SK-N-MC (cell line): Measurements from ENCODE around the gene GPR162.

Experiments
- DNase-seq: peaks from one replicate; pipeline ENCODE4 v3.0.0-alpha.2; 2011; ENCODE audit warnings: low read depth, low spot score
- H3K27ac ChIP-seq: fragments of 200-600 bp; sonication (generic); 2 replicates; pipeline ENCODE4 v1.5.1; 2016; ENCODE audit warnings: mixed run types
- H3K36me3 ChIP-seq: fragments of 200-600 bp; sonication (generic); 2 replicates; pipeline ENCODE4 v1.6.1; 2017; ENCODE audit warnings: antibody characterized with exemption, low read length, mixed read lengths; ENCODE audit not compliant: insufficient read depth
- H3K4me3 ChIP-seq: fragments of 200-600 bp; sonication (generic); 2 replicates; pipeline ENCODE4 v1.5.1; 2016
- H3K9ac ChIP-seq: fragments of 200-600 bp; sonication (generic); 2 replicates; pipeline ENCODE4 v1.8.0; 2017; ENCODE audit warnings: mixed run types, mixed read lengths; ENCODE audit not compliant: insufficient read length
- H3K9me3 ChIP-seq: fragments of 200-600 bp; sonication (generic); 2 replicates; pipeline ENCODE4 v1.6.1; 2017; ENCODE audit warnings: low read depth, mild to moderate bottlenecking, antibody characterized with exemption, low read length, moderate library complexity, mixed read lengths
- EZH2 ChIP-seq: fragments of 200-600 bp; sonication (generic); IDR thresholded peaks from one replicate; pipeline ENCODE4 v1.6.1; 2017; ENCODE audit warnings: antibody characterized with exemption
- FOXP2 ChIP-seq: optimal IDR thresholded peaks from 2 replicates; pipeline ENCODE3; 2011; ENCODE audit warnings: mild to moderate bottlenecking, moderate library complexity; ENCODE audit not compliant: insufficient read depth; ENCODE audit errors: extremely low read length, control extremely low read depth
- POLR2AphosphoS5 ChIP-seq: IDR thresholded peaks from 2 replicates; pipeline ENCODE4 v1.6.1; 2012; ENCODE audit warnings: mild to moderate bottlenecking, low read depth, low read length, borderline replicate concordance

GPR162 gene

GRCh38 chr12:6821591-6822425 lies at the start of gene GPR162:
GPR162 (plus strand) TSS chr12:6821821; CDS start chr12:6823899, 2,078 bp downstream.
- H3K9me3 ChIP-seq: no peaks in the 10 kb centered on the region
- peak within 1 kb of the TSS; percentile 78 for H3K4me3 ChIP-seq
- H3K27ac ChIP-seq: peak within 1 kb of the TSS; percentile 42; the same call in 1 of the 2 replicates
- H3K9ac ChIP-seq: peak within 1 kb of the TSS; percentile 28
- DNase-seq: no peak
- TF ChIP-seq FOXP2 (no peak), EZH2 (no peak), POLR2AphosphoS5 (no peak; the same call in 1 of the 2 replicates)
- no peaks in the 10 kb centered on the region for H3K36me3 ChIP-seq

GRCh38 chr12:6772331-6772695 lies 49.3 kb upstream of the GPR162 start, which contains the start of gene LAG3:
LAG3 (plus strand) TSS chr12:6772520; CDS start chr12:6772853, 333 bp downstream.
- Histone ChIP-seq H3K4me3 (no peak within 1 kb of the TSS), H3K36me3 (peaks cover 21% of the 10 kb centered on the region; the same call in 1 of the 2 replicates), H3K9ac (no peak within 1 kb of the TSS), H3K9me3 (no peaks in the 10 kb centered on the region), H3K27ac (0 out of 2 replicates have a peak within 1 kb of the TSS, but pooled peaks have one; percentile 39)
- no peak for DNase-seq
- TF ChIP-seq FOXP2: no peak
- no peak for TF ChIP-seq POLR2AphosphoS5
- TF ChIP-seq EZH2: no peak

- Histone ChIP-seq H3K36me3 (peaks cover 21% of the 10 kb centered on the region; the same call in 1 of the 2 replicates), H3K27ac (no peak overlapping the region), H3K4me3 (no peak overlapping the region), H3K9ac (no peak overlapping the region), H3K9me3 (no peaks in the 10 kb centered on the region)
- TF ChIP-seq EZH2: no peak
- no peak for TF ChIP-seq FOXP2
- TF ChIP-seq POLR2AphosphoS5: no peak
- no peak for DNase-seq
Observed at GRCh38 chr12:6772726-6773589, 48.7 kb upstream of the GPR162 start.

GRCh38 chr12:6773590-6774351 lies 47.9 kb upstream of the GPR162 start:
- H3K9ac ChIP-seq: no peak overlapping the region
- no peak overlapping the region for H3K27ac ChIP-seq
- no peak for DNase-seq
- no peak overlapping the region for H3K4me3 ChIP-seq
- TF ChIP-seq POLR2AphosphoS5 (no peak), EZH2 (no peak), FOXP2 (no peak)
- H3K36me3 ChIP-seq: peaks cover 21% of the 10 kb centered on the region; the same call in 1 of the 2 replicates
- H3K9me3 ChIP-seq: no peaks in the 10 kb centered on the region

- no peak for DNase-seq
- TF ChIP-seq POLR2AphosphoS5 (no peak), EZH2 (no peak), FOXP2 (no peak)
- Histone ChIP-seq H3K9ac (no peak overlapping the region), H3K4me3 (no peak overlapping the region), H3K36me3 (peaks cover 17% of the 10 kb centered on the region; the same call in 1 of the 2 replicates), H3K9me3 (no peaks in the 10 kb centered on the region), H3K27ac (no peak overlapping the region)
Observed at GRCh38 chr12:6774499-6775062, 47.0 kb upstream of the GPR162 start.

GRCh38 chr12:6775185-6776174 lies 46.1 kb upstream of the GPR162 start:
- no peak for DNase-seq
- no peak overlapping the region for H3K4me3 ChIP-seq
- H3K27ac ChIP-seq: no peak overlapping the region
- H3K36me3 ChIP-seq: peaks cover 10% of the 10 kb centered on the region; the same call in 1 of the 2 replicates
- no peaks in the 10 kb centered on the region for H3K9me3 ChIP-seq
- TF ChIP-seq FOXP2: no peak
- no peak for TF ChIP-seq EZH2
- no peak overlapping the region for H3K9ac ChIP-seq

GRCh38 chr12:6777386-6777785 lies 44.2 kb upstream of the GPR162 start:
- Histone ChIP-seq H3K9ac (no peak overlapping the region), H3K27ac (no peak overlapping the region), H3K9me3 (no peaks in the 10 kb centered on the region), H3K36me3 (no peaks in the 10 kb centered on the region), H3K4me3 (no peak overlapping the region)
- DNase-seq: no peak
- TF ChIP-seq FOXP2: no peak
- no peak for TF ChIP-seq POLR2AphosphoS5
- TF ChIP-seq EZH2: no peak
